ENCODE results near the gene PIGA.

Gene PIGA

GRCh38 chrX:15349046-15349445, 13.7 kb upstream of the PIGA start:
- Histone ChIP-seq H3K4me3 (ENCODE audit: low read depth in 1 of 2, low read length in 2 of 2) (no peak overlapping the region), H3K27me3 (ENCODE audit: low read depth, low read length) (no peaks in the 10 kb centered on the region), H3K36me3 (ENCODE audit: control insufficient read depth in 1 of 2, insufficient read depth in 2 of 2, low read length in 2 of 2) (no peaks in the 10 kb centered on the region), H3K27ac (ENCODE audit: low read length) (no peak overlapping the region), H3K9me3 (ENCODE audit: control insufficient read depth in 1 of 2, low read length in 2 of 2) (no peaks in the 10 kb centered on the region), H3K4me1 (ENCODE audit: control insufficient read depth in 1 of 2, insufficient read depth in 2 of 2, low read length in 2 of 2) (no peaks in the 10 kb centered on the region)

- Histone ChIP-seq H3K4me3 (ENCODE audit: low read depth in 1 of 2, low read length in 2 of 2) (no peak overlapping the region), H3K36me3 (ENCODE audit: control insufficient read depth in 1 of 2, insufficient read depth in 2 of 2, low read length in 2 of 2) (no peaks in the 10 kb centered on the region), H3K27me3 (ENCODE audit: low read depth, low read length) (no peaks in the 10 kb centered on the region)
Measured at GRCh38 chrX:15345976-15346375, 10.7 kb upstream of the PIGA start.

GRCh38 chrX:15344106-15344505, 8.8 kb upstream of the PIGA start:
- Histone ChIP-seq H3K4me3 (ENCODE audit: low read depth in 1 of 2, low read length in 2 of 2) (no peak overlapping the region), H3K27ac (ENCODE audit: low read length) (no peak overlapping the region), H3K36me3 (ENCODE audit: control insufficient read depth in 1 of 2, insufficient read depth in 2 of 2, low read length in 2 of 2) (no peaks in the 10 kb centered on the region), H3K27me3 (ENCODE audit: low read depth, low read length) (no peaks in the 10 kb centered on the region), H3K4me1 (ENCODE audit: control insufficient read depth in 1 of 2, insufficient read depth in 2 of 2, low read length in 2 of 2) (no peaks in the 10 kb centered on the region), H3K9me3 (ENCODE audit: control insufficient read depth in 1 of 2, low read length in 2 of 2) (no peaks in the 10 kb centered on the region)

More at GRCh38 chrX:15345976-15346375, 10.7 kb upstream of the PIGA start:
- Histone ChIP-seq H3K27ac (ENCODE audit: low read length) (no peak overlapping the region), H3K4me1 (ENCODE audit: control insufficient read depth in 1 of 2, insufficient read depth in 2 of 2, low read length in 2 of 2) (no peaks in the 10 kb centered on the region), H3K9me3 (ENCODE audit: control insufficient read depth in 1 of 2, low read length in 2 of 2) (no peaks in the 10 kb centered on the region)

GRCh38 chrX:15343075-15343476, 7.8 kb upstream of the PIGA start:
- Histone ChIP-seq H3K9me3 (ENCODE audit: control insufficient read depth in 1 of 2, low read length in 2 of 2) (no peaks in the 10 kb centered on the region), H3K4me1 (ENCODE audit: control insufficient read depth in 1 of 2, insufficient read depth in 2 of 2, low read length in 2 of 2) (no peaks in the 10 kb centered on the region), H3K27me3 (ENCODE audit: low read depth, low read length) (no peaks in the 10 kb centered on the region), H3K36me3 (ENCODE audit: control insufficient read depth in 1 of 2, insufficient read depth in 2 of 2, low read length in 2 of 2) (no peaks in the 10 kb centered on the region), H3K4me3 (ENCODE audit: low read depth in 1 of 2, low read length in 2 of 2) (no peak overlapping the region), H3K27ac (ENCODE audit: low read length) (no peak overlapping the region)

GRCh38 chrX:15340867-15341266, 5.5 kb upstream of the PIGA start:
- Histone ChIP-seq H3K36me3 (ENCODE audit: control insufficient read depth in 1 of 2, insufficient read depth in 2 of 2, low read length in 2 of 2) (no peaks in the 10 kb centered on the region), H3K4me1 (ENCODE audit: control insufficient read depth in 1 of 2, insufficient read depth in 2 of 2, low read length in 2 of 2) (no peaks in the 10 kb centered on the region)

GRCh38 chrX:15336023-15336413, 695 bp upstream of the PIGA start:
- Histone ChIP-seq H3K9me3 (ENCODE audit: control insufficient read depth in 1 of 2, low read length in 2 of 2) (no peaks in the 10 kb centered on the region), H3K4me1 (ENCODE audit: control insufficient read depth in 1 of 2, insufficient read depth in 2 of 2, low read length in 2 of 2) (no peaks in the 10 kb centered on the region), H3K4me3 (ENCODE audit: low read depth in 1 of 2, low read length in 2 of 2) (peak overlapping the region; percentile 71 to 79), H3K36me3 (ENCODE audit: control insufficient read depth in 1 of 2, insufficient read depth in 2 of 2, low read length in 2 of 2) (peaks cover 0 to 3% of the 10 kb centered on the region in 2 donors), H3K27ac (ENCODE audit: low read length) (peak overlapping the region; percentile 58), H3K27me3 (ENCODE audit: low read depth, low read length) (no peaks in the 10 kb centered on the region)

More at GRCh38 chrX:15340867-15341266, 5.5 kb upstream of the PIGA start:
- Histone ChIP-seq H3K27ac (ENCODE audit: low read length) (no peak overlapping the region), H3K4me3 (ENCODE audit: low read depth in 1 of 2, low read length in 2 of 2) (no peak overlapping the region), H3K9me3 (ENCODE audit: control insufficient read depth in 1 of 2, low read length in 2 of 2) (no peaks in the 10 kb centered on the region), H3K27me3 (ENCODE audit: low read depth, low read length) (no peaks in the 10 kb centered on the region)

- Histone ChIP-seq H3K9me3 (ENCODE audit: control insufficient read depth in 1 of 2, low read length in 2 of 2) (no peaks in the 10 kb centered on the region), H3K4me3 (ENCODE audit: low read depth in 1 of 2, low read length in 2 of 2) (peak overlapping the region; percentile 71 to 81), H3K36me3 (ENCODE audit: control insufficient read depth in 1 of 2, insufficient read depth in 2 of 2, low read length in 2 of 2) (peaks cover 0 to 4% of the 10 kb centered on the region in 2 donors), H3K27ac (ENCODE audit: low read length) (peak overlapping the region; percentile 86), H3K27me3 (ENCODE audit: low read depth, low read length) (no peaks in the 10 kb centered on the region), H3K4me1 (ENCODE audit: control insufficient read depth in 1 of 2, insufficient read depth in 2 of 2, low read length in 2 of 2) (no peaks in the 10 kb centered on the region)
Measured at GRCh38 chrX:15334561-15334960, 762 bp downstream of the PIGA start.

GRCh38 chrX:15328821-15329220, 6.5 kb downstream of the PIGA start:
- no peak overlapping the region for H3K27ac ChIP-seq (ENCODE audit: low read length)
- H3K4me3 ChIP-seq (ENCODE audit: low read depth in 1 of 2, low read length in 2 of 2) = no peak overlapping the region
- H3K9me3 ChIP-seq (ENCODE audit: control insufficient read depth in 1 of 2, low read length in 2 of 2) = no peaks in the 10 kb centered on the region
- H3K36me3 ChIP-seq (ENCODE audit: control insufficient read depth in 1 of 2, insufficient read depth in 2 of 2, low read length in 2 of 2) = peaks cover 0 to 17% of the 10 kb centered on the region in 2 donors
- no peaks in the 10 kb centered on the region for H3K4me1 ChIP-seq (ENCODE audit: control insufficient read depth in 1 of 2, insufficient read depth in 2 of 2, low read length in 2 of 2)
- H3K27me3 ChIP-seq (ENCODE audit: low read depth, low read length) = no peaks in the 10 kb centered on the region

- H3K9me3 ChIP-seq (ENCODE audit: control insufficient read depth in 1 of 2, low read length in 2 of 2) = no peaks in the 10 kb centered on the region
- peaks cover 0 to 19% of the 10 kb centered on the region in 2 donors for H3K36me3 ChIP-seq (ENCODE audit: control insufficient read depth in 1 of 2, insufficient read depth in 2 of 2, low read length in 2 of 2)
- no peak overlapping the region for H3K4me3 ChIP-seq (ENCODE audit: low read depth in 1 of 2, low read length in 2 of 2)
- H3K27me3 ChIP-seq (ENCODE audit: low read depth, low read length) = no peaks in the 10 kb centered on the region
- H3K27ac ChIP-seq (ENCODE audit: low read length) = no peak overlapping the region
- H3K4me1 ChIP-seq (ENCODE audit: control insufficient read depth in 1 of 2, insufficient read depth in 2 of 2, low read length in 2 of 2) = no peaks in the 10 kb centered on the region
Measured at GRCh38 chrX:15328131-15328530, 7.2 kb downstream of the PIGA start.

GRCh38 chrX:15322472-15322871, 12.9 kb downstream of the PIGA start:
- Histone ChIP-seq H3K27me3 (ENCODE audit: low read depth, low read length) (no peaks in the 10 kb centered on the region), H3K4me3 (ENCODE audit: low read depth in 1 of 2, low read length in 2 of 2) (no peak overlapping the region), H3K36me3 (ENCODE audit: control insufficient read depth in 1 of 2, insufficient read depth in 2 of 2, low read length in 2 of 2) (peaks cover 0 to 12% of the 10 kb centered on the region in 2 donors), H3K27ac (ENCODE audit: low read length) (no peak overlapping the region), H3K9me3 (ENCODE audit: control insufficient read depth in 1 of 2, low read length in 2 of 2) (no peaks in the 10 kb centered on the region), H3K4me1 (ENCODE audit: control insufficient read depth in 1 of 2, insufficient read depth in 2 of 2, low read length in 2 of 2) (no peaks in the 10 kb centered on the region)

GRCh38 chrX:15322072-15322471, 13.3 kb downstream of the PIGA start:
- H3K36me3 ChIP-seq (ENCODE audit: control insufficient read depth in 1 of 2, insufficient read depth in 2 of 2, low read length in 2 of 2) = peaks cover 0 to 12% of the 10 kb centered on the region in 2 donors
- no peaks in the 10 kb centered on the region for H3K4me1 ChIP-seq (ENCODE audit: control insufficient read depth in 1 of 2, insufficient read depth in 2 of 2, low read length in 2 of 2)
- H3K27ac ChIP-seq (ENCODE audit: low read length) = no peak overlapping the region
- no peaks in the 10 kb centered on the region for H3K27me3 ChIP-seq (ENCODE audit: low read depth, low read length)
- no peaks in the 10 kb centered on the region for H3K9me3 ChIP-seq (ENCODE audit: control insufficient read depth in 1 of 2, low read length in 2 of 2)
- H3K4me3 ChIP-seq (ENCODE audit: low read depth in 1 of 2, low read length in 2 of 2) = no peak overlapping the region

GRCh38 chrX:15321447-15321846, 13.9 kb downstream of the PIGA start:
- Histone ChIP-seq H3K27me3 (ENCODE audit: low read depth, low read length) (no peaks in the 10 kb centered on the region), H3K36me3 (ENCODE audit: control insufficient read depth in 1 of 2, insufficient read depth in 2 of 2, low read length in 2 of 2) (peaks cover 0 to 12% of the 10 kb centered on the region in 2 donors), H3K27ac (ENCODE audit: low read length) (no peak overlapping the region), H3K9me3 (ENCODE audit: control insufficient read depth in 1 of 2, low read length in 2 of 2) (no peaks in the 10 kb centered on the region), H3K4me3 (ENCODE audit: low read depth in 1 of 2, low read length in 2 of 2) (no peak overlapping the region), H3K4me1 (ENCODE audit: control insufficient read depth in 1 of 2, insufficient read depth in 2 of 2, low read length in 2 of 2) (no peaks in the 10 kb centered on the region)

Data from muscle layer of duodenum (tissue), 2 donors.